ENCODE measurements around the gene INTS11. TPM values are rescaled to one million over a fixed set of nuclear protein-coding genes. Genes with fewer than 3 reads are reported as not detected.

INTS11 gene
- total and polyA plus RNA-seq, 2 donors (not counting 1 experiment from before 2014, with no cell fraction given): 149 to 245 TPM

DNA sequence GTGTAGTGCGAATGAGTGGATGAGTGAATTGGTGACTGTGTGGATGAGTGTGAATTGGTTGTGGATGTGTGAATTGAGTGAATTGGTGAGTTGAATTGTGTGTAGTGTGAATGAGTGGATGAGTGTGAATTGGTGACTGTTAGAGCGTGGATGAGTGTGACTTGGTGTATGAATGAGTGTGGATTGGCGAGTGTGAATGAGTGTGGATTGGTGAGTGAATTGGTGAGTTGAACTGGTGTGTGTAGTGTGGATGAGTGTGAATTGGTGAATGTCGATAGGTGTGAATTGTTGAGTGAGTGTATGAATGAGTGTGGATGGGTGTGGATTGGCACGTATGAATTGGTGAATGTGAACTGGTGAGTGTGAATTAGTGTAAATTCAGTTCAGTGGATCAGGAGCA, 42.9 kb upstream of the INTS11 start:
- Histone ChIP-seq H2AFZ (ENCODE audit: insufficient read depth, low read depth, low read length, poor library complexity, severe bottlenecking) (no peak overlapping the region), H3K9me3 (ENCODE audit: control extremely low read depth in 1 of 3, control insufficient read depth in 2 of 3, insufficient read depth in 1 of 3, low read length in 2 of 3) (peaks cover 0 to 17% (median 0%) of the 10 kb centered on the region in 3 donors), H3K4me2 (replicated peaks; ENCODE audit: low read depth, low read length, poor library complexity, severe bottlenecking) (no peak overlapping the region), H3K36me3 (replicated peaks in 1 of 2; ENCODE audit: control extremely low read depth in 1 of 2, control insufficient read depth in 1 of 2, extremely low read depth in 1 of 2, insufficient read depth in 2 of 2, low read length in 1 of 2) (peaks cover 0 to under 1% of the 10 kb centered on the region in 2 experiments), H3K27ac (ENCODE audit: low read length in 2 of 2) (no peak overlapping the region), H3K79me2 (ENCODE audit: control insufficient read depth, insufficient read depth, low read length) (peaks cover 2% of the 10 kb centered on the region), H3K4me1 (ENCODE audit: control insufficient read depth in 2 of 2, insufficient read depth in 2 of 2, low read length in 2 of 2) (peaks cover 9 to 12% of the 10 kb centered on the region in 2 donors), H4K20me1 (ENCODE audit: control insufficient read depth, insufficient read depth, low read length, poor library complexity, severe bottlenecking) (peaks cover 3% of the 10 kb centered on the region), H3K27me3 (replicated peaks in 1 of 4; ENCODE audit: control extremely low read depth in 1 of 4, control insufficient read depth in 3 of 4, insufficient read depth in 4 of 4, low read length in 3 of 4) (peaks cover 0 to 3% (median 0%) of the 10 kb centered on the region in 4 experiments), H3K9ac (ENCODE audit: low read length) (no peak overlapping the region), H3K4me3 (ENCODE audit: control extremely low read depth in 1 of 5, extremely low read depth in 1 of 5, insufficient read depth in 1 of 5, low read depth in 2 of 5, low read length in 4 of 5) (no peak overlapping the region)
- POLR2A ChIA-PET: no interaction called here
- TF ChIP-seq EZH2 (IDR thresholded peaks at IDR 0.05; ENCODE audit: borderline replicate concordance, insufficient read depth, low read depth, low read length, poor library complexity, severe bottlenecking): no peak
- TF ChIP-seq, protein P1, sequence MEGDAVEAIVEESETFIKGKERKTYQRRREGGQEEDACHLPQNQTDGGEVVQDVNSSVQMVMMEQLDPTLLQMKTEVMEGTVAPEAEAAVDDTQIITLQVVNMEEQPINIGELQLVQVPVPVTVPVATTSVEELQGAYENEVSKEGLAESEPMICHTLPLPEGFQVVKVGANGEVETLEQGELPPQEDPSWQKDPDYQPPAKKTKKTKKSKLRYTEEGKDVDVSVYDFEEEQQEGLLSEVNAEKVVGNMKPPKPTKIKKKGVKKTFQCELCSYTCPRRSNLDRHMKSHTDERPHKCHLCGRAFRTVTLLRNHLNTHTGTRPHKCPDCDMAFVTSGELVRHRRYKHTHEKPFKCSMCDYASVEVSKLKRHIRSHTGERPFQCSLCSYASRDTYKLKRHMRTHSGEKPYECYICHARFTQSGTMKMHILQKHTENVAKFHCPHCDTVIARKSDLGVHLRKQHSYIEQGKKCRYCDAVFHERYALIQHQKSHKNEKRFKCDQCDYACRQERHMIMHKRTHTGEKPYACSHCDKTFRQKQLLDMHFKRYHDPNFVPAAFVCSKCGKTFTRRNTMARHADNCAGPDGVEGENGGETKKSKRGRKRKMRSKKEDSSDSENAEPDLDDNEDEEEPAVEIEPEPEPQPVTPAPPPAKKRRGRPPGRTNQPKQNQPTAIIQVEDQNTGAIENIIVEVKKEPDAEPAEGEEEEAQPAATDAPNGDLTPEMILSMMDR (IDR thresholded peaks at IDR 0.05): no peak
- Mint-ChIP-seq H3K27ac (no peak overlapping the region), H3K27me3 (peaks cover under 1% of the 10 kb centered on the region), H3K4me1 (peaks cover 3% of the 10 kb centered on the region), H3K4me3 (no peak overlapping the region), H3K9me3 (ENCODE audit: insufficient read depth) (no peaks in the 10 kb centered on the region)
- intact Hi-C loops (cut with micrococcal nuclease): no loop called here
- 95% methylated on average over 5 of the region's 5 CpGs for WGBS (ENCODE audit: insufficient coverage)
- DNase-seq (no peak), ATAC-seq (ENCODE audit: low read depth) (no peak)
- CTCF ChIA-PET: no interaction called here

DNA sequence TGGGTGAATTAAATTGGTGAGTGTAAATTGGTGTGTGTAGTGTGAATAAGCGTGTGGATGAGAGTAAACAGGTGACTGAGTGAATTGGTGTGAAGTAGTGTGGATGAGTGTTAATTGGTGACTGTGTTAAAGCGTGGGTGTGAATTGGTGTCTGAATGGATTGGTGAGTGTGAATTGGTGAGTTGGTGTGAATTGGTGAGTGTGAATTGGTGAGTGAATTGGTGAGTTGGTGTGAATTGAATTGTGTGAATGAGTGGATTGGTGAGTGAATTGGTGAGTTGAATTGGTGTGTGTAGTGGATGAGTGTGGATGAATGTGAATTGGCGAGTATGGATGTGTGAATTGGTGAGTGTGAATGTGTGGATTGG, 42.2 kb upstream of the INTS11 start:
- no peak for DNase-seq
- no peaks in the 10 kb centered on the region for H3K9me3 Mint-ChIP-seq (ENCODE audit: insufficient read depth)
- H3K27ac ChIP-seq (ENCODE audit: low read length in 2 of 2): no peak overlapping the region
- no peaks in the 10 kb centered on the region for H3K36me3 ChIP-seq (replicated peaks in 1 of 2; ENCODE audit: control extremely low read depth in 1 of 2, control insufficient read depth in 1 of 2, extremely low read depth in 1 of 2, insufficient read depth in 2 of 2, low read length in 1 of 2)
- H3K79me2 ChIP-seq (ENCODE audit: control insufficient read depth, insufficient read depth, low read length): no peaks in the 10 kb centered on the region
- no peak overlapping the region for H3K4me2 ChIP-seq (replicated peaks; ENCODE audit: low read depth, low read length, poor library complexity, severe bottlenecking)
- peaks cover 2% of the 10 kb centered on the region for H3K4me1 Mint-ChIP-seq
- POLR2A ChIA-PET: no interaction called here
- TF ChIP-seq EZH2 (IDR thresholded peaks at IDR 0.05; ENCODE audit: borderline replicate concordance, insufficient read depth, low read depth, low read length, poor library complexity, severe bottlenecking): no peak
- TF ChIP-seq, protein P1 (IDR thresholded peaks at IDR 0.05): no peak
- H3K27me3 Mint-ChIP-seq: peaks cover 5% of the 10 kb centered on the region
- H3K4me3 ChIP-seq (ENCODE audit: control extremely low read depth in 1 of 5, extremely low read depth in 1 of 5, insufficient read depth in 1 of 5, low read depth in 2 of 5, low read length in 4 of 5): no peak overlapping the region
- no peak overlapping the region for H3K4me3 Mint-ChIP-seq
- no peak overlapping the region for H2AFZ ChIP-seq (ENCODE audit: insufficient read depth, low read depth, low read length, poor library complexity, severe bottlenecking)
- intact Hi-C loops (cut with micrococcal nuclease): no loop called here
- CTCF ChIA-PET: no interaction called here
- peaks cover 0 to 3% (median 0%) of the 10 kb centered on the region in 4 experiments for H3K27me3 ChIP-seq (replicated peaks in 1 of 4; ENCODE audit: control extremely low read depth in 1 of 4, control insufficient read depth in 3 of 4, insufficient read depth in 4 of 4, low read length in 3 of 4)
- H3K9ac ChIP-seq (ENCODE audit: low read length): no peak overlapping the region
- WGBS (ENCODE audit: insufficient coverage): 78% methylated on average over 2 of the region's 3 CpGs
- peaks cover 0 to 14% (median 0%) of the 10 kb centered on the region in 3 donors for H3K9me3 ChIP-seq (ENCODE audit: control extremely low read depth in 1 of 3, control insufficient read depth in 2 of 3, insufficient read depth in 1 of 3, low read length in 2 of 3)
- ATAC-seq (ENCODE audit: low read depth): no peak
- H3K27ac Mint-ChIP-seq: no peak overlapping the region
- H3K4me1 ChIP-seq (ENCODE audit: control insufficient read depth in 2 of 2, insufficient read depth in 2 of 2, low read length in 2 of 2): peaks cover 3 to 6% of the 10 kb centered on the region in 2 donors
- H4K20me1 ChIP-seq (ENCODE audit: control insufficient read depth, insufficient read depth, low read length, poor library complexity, severe bottlenecking): no peaks in the 10 kb centered on the region
